ENCODE data around the gene ACACB. TPM values are rescaled to one million over a fixed set of nuclear protein-coding genes. Genes with fewer than 3 reads are reported as not detected.

The ACACB gene
- total and polyA plus RNA-seq, 8 donors: 23.4 to 58.9 (median 31.6) TPM

GRCh38 chr12:109286652-109287051 lies 170.3 kb downstream of the ACACB start:
- Histone ChIP-seq H3K36me3 (no peaks in the 10 kb centered on the region), H3K4me3 (no peak overlapping the region), H3K4me1 (no peaks in the 10 kb centered on the region), H3K27ac (no peak overlapping the region), H3K27me3 (no peaks in the 10 kb centered on the region), H3K9me3 (no peaks in the 10 kb centered on the region)
- DNase-seq: no peak
- ATAC-seq: no peak
- TF ChIP-seq CTCF (IDR thresholded peaks at IDR 0.05): no peak
- no peak for FAIRE-seq
- intact Hi-C loops (cut with DNase I): no loop called here
- 71 to 82% methylated on average over 4 of the region's 4 CpGs for WGBS, 2 donors

- WGBS, 2 donors: 55 to 72% methylated on average over 7 of the region's 7 CpGs
- no peak overlapping the region for H3K27ac ChIP-seq
- no peak overlapping the region for H3K4me3 ChIP-seq
- no peak for TF ChIP-seq CTCF (IDR thresholded peaks at IDR 0.05)
- H3K9me3 ChIP-seq: no peaks in the 10 kb centered on the region
- no peaks in the 10 kb centered on the region for H3K36me3 ChIP-seq
- no peaks in the 10 kb centered on the region for H3K4me1 ChIP-seq
- DNase-seq (no peak), ATAC-seq (no peak), FAIRE-seq (no peak)
- intact Hi-C loops (cut with DNase I): no loop called here
- no peaks in the 10 kb centered on the region for H3K27me3 ChIP-seq
These were observed 170.8 kb downstream of the ACACB start for GRCh38 chr12:109287181-109287580.

GRCh38 chr12:109287811-109288469 lies 171.6 kb downstream of the ACACB start:
- intact Hi-C loops (cut with DNase I): no loop called here
- Histone ChIP-seq H3K4me3 (no peak overlapping the region), H3K9me3 (no peaks in the 10 kb centered on the region), H3K27ac (no peak overlapping the region), H3K4me1 (no peaks in the 10 kb centered on the region), H3K36me3 (no peaks in the 10 kb centered on the region), H3K27me3 (no peaks in the 10 kb centered on the region)
- no peak for DNase-seq
- no peak for FAIRE-seq
- TF ChIP-seq CTCF (IDR thresholded peaks at IDR 0.05): no peak
- WGBS, 2 donors: 66 to 73% methylated on average over 16 of the region's 16 CpGs
- ATAC-seq: no peak

- Histone ChIP-seq H3K4me3 (no peak overlapping the region), H3K36me3 (no peaks in the 10 kb centered on the region), H3K4me1 (no peaks in the 10 kb centered on the region), H3K27ac (no peak overlapping the region), H3K9me3 (no peaks in the 10 kb centered on the region), H3K27me3 (no peaks in the 10 kb centered on the region)
- intact Hi-C loops (cut with DNase I): no loop called here
- 60 to 81% methylated on average over 1 of the region's 1 CpG for WGBS, 2 donors
- TF ChIP-seq CTCF (IDR thresholded peaks at IDR 0.05): no peak
- FAIRE-seq (no peak), DNase-seq (no peak), ATAC-seq (no peak)
These were observed 172.2 kb downstream of the ACACB start for GRCh38 chr12:109288571-109288970.

GRCh38 chr12:109289004-109289403 lies 172.6 kb downstream of the ACACB start:
- H3K9me3 ChIP-seq: no peaks in the 10 kb centered on the region
- ATAC-seq: no peak
- no peaks in the 10 kb centered on the region for H3K36me3 ChIP-seq
- TF ChIP-seq CTCF (IDR thresholded peaks at IDR 0.05): no peak
- 57 to 63% methylated on average over 4 of the region's 4 CpGs for WGBS, 2 donors
- no peaks in the 10 kb centered on the region for H3K27me3 ChIP-seq
- DNase-seq: no peak
- H3K4me3 ChIP-seq: no peak overlapping the region
- intact Hi-C loops (cut with DNase I): no loop called here
- FAIRE-seq: no peak
- H3K27ac ChIP-seq: no peak overlapping the region
- H3K4me1 ChIP-seq: no peaks in the 10 kb centered on the region

Measured in pancreas (tissue), 10 donors.